PFSK-1 (cell line): ENCODE measurements around the gene ACOX3.

Source experiments
- FOXP2 ChIP-seq: optimal IDR thresholded peaks from 2 replicates; pipeline ENCODE3; 2011; ENCODE audit warnings: borderline replicate concordance, control low read depth, inconsistent platforms; ENCODE audit not compliant: insufficient read depth; ENCODE audit errors: extremely low read length, extremely low read depth
- POLR2AphosphoS5 ChIP-seq: IDR thresholded peaks from 2 replicates; pipeline ENCODE4 v1.6.1; 2012; ENCODE audit warnings: low read depth, mild to moderate bottlenecking, control low read depth, low read length, moderate library complexity
- REST ChIP-seq, 2 experiments: IDR thresholded peaks; 2 replicates each; pipeline versions ENCODE4 v1.6.1 to v1.8.0; 2011 to 2012; ENCODE audit warnings: low read depth in 2 of 2, low read length in 2 of 2, control low read depth in 1 of 2, inconsistent platforms in 1 of 2, mild to moderate bottlenecking in 1 of 2, moderate library complexity in 1 of 2; ENCODE audit not compliant: insufficient read depth in 1 of 2
- SIN3A ChIP-seq: IDR thresholded peaks from 2 replicates; pipeline ENCODE4 v1.6.1; 2012; ENCODE audit warnings: mild to moderate bottlenecking, low read length, moderate library complexity, borderline replicate concordance; ENCODE audit not compliant: insufficient read depth
- TAF1 ChIP-seq: IDR thresholded peaks from 2 replicates; pipeline ENCODE4 v1.6.1; 2012; ENCODE audit warnings: low read length, control low read depth, borderline replicate concordance; ENCODE audit not compliant: insufficient read depth

ACOX3 gene

GRCh38 chr4:8478371-8478770 is 37.8 kb upstream of the ACOX3 start:
- TF ChIP-seq FOXP2 (no peak), TAF1 (no peak), POLR2AphosphoS5 (no peak), SIN3A (no peak), REST (IDR thresholded peaks at IDR 0.05; ENCODE audit: insufficient read depth in 1 of 2, low read depth in 2 of 2, low read length in 2 of 2) (no peak)

GRCh38 chr4:8477676-8478075 is 37.2 kb upstream of the ACOX3 start:
- TF ChIP-seq TAF1 (no peak), SIN3A (no peak), REST (IDR thresholded peaks at IDR 0.05; ENCODE audit: insufficient read depth in 1 of 2, low read depth in 2 of 2, low read length in 2 of 2) (no peak), FOXP2 (no peak), POLR2AphosphoS5 (no peak)

GRCh38 chr4:8477095-8477635 is 36.6 kb upstream of the ACOX3 start:
- TF ChIP-seq FOXP2 (no peak), SIN3A (no peak), TAF1 (no peak), POLR2AphosphoS5 (no peak)

GRCh38 chr4:8475751-8476575 is 35.4 kb upstream of the ACOX3 start:
- no peak for TF ChIP-seq TAF1
- TF ChIP-seq FOXP2 = no peak
- TF ChIP-seq SIN3A = no peak
- TF ChIP-seq REST (IDR thresholded peaks at IDR 0.05; ENCODE audit: insufficient read depth in 1 of 2, low read depth in 2 of 2, low read length in 2 of 2) = no peak
- no peak for TF ChIP-seq POLR2AphosphoS5

GRCh38 chr4:8474856-8475255 is 34.3 kb upstream of the ACOX3 start:
- TF ChIP-seq FOXP2 = no peak
- TF ChIP-seq SIN3A = no peak
- no peak for TF ChIP-seq POLR2AphosphoS5
- TF ChIP-seq TAF1 = no peak
- no peak for TF ChIP-seq REST (IDR thresholded peaks at IDR 0.05; ENCODE audit: insufficient read depth in 1 of 2, low read depth in 2 of 2, low read length in 2 of 2)
